Stomach (tissue), 9 donors: ENCODE measurements around the gene ACTL7B. TPM values are rescaled to one million over a fixed set of nuclear protein-coding genes. Genes with fewer than 3 reads are reported as not detected.

Experiments used
- DNase-seq, 2 donors: peaks; one replicate each; pipeline versions ENCODE4 v3.0.0 to v3.0.0-alpha.2; 2013 to 2019
- H3K27ac ChIP-seq, 5 donors: fragments of 200-600 bp in 4 of 5; sonication (generic) in 4 of 5; one replicate each; pipeline ENCODE4 v1.5.1; 2013 to 2019; ENCODE audit warnings: mild to moderate bottlenecking in 1 of 5, moderate library complexity in 1 of 5
- H3K27me3 ChIP-seq, 3 donors: fragments of 200-600 bp; sonication (generic); one replicate each; pipeline ENCODE4 v1.5.1; 2017 to 2019; ENCODE audit warnings: mixed run types in 1 of 3
- H3K36me3 ChIP-seq, 4 donors: fragments of 200-600 bp; sonication (generic); 1 replicate in 3 of 4; 2 replicates in 1 of 4; pipeline ENCODE4 v1.5.1; 2016 to 2019
- H3K4me1 ChIP-seq, 4 donors: fragments of 200-600 bp; sonication (generic); one replicate each; pipeline ENCODE4 v1.5.1; 2016 to 2019
- H3K4me3 ChIP-seq, 4 donors: fragments of 200-600 bp; sonication (generic) in 3 of 4; one replicate each; pipeline ENCODE4 v1.5.1; 2016 to 2019; ENCODE audit warnings: mild to moderate bottlenecking in 1 of 4
- H3K9me3 ChIP-seq, 4 donors: fragments of 200-600 bp; sonication (generic); one replicate each; pipeline ENCODE4 v1.5.1; 2016 to 2019
- CTCF ChIP-seq, 7 experiments: fragments of 450-650 bp in 4 of 7; fragments of 200-600 bp in 3 of 7; sonication (generic) in 3 of 7; IDR thresholded peaks; one replicate each; pipeline ENCODE4 v1.5.1; 2016 to 2019; ENCODE audit warnings: antibody characterized with exemption in 7 of 7, control low read depth in 2 of 7, mild to moderate bottlenecking in 1 of 7
- EP300 ChIP-seq: sonication (generic); formaldehyde crosslinking; IDR thresholded peaks from one replicate; pipeline ENCODE4 v1.6.1; 2017; ENCODE audit warnings: antibody characterized with exemption
- POLR2A ChIP-seq, 4 donors: fragments of 450-650 bp; IDR thresholded peaks; one replicate each; pipeline ENCODE4 v1.6.1; 2016; ENCODE audit warnings: antibody characterized with exemption in 4 of 4, control low read depth in 2 of 4, mild to moderate bottlenecking in 1 of 4, moderate library complexity in 1 of 4
- POLR2AphosphoS5 ChIP-seq, 3 donors: sonication (generic); formaldehyde crosslinking; IDR thresholded peaks; one replicate each; pipeline ENCODE4 v1.6.1; 2016; ENCODE audit warnings: antibody characterized with exemption in 3 of 3
- WGBS, 5 donors: extraction: QIAGEN DNeasy Blood & Tissue Kit in 3 of 5; methylation state at CpG; one replicate each; pipeline versions ENCODE4 v1.1.5 to v1.1.7; 2013 to 2018; 5-methylcytosine and 5-hydroxymethylcytosine counted together
- intact Hi-C: fragments of 100-400 bp; cut with DNase I; formaldehyde crosslinking; loops from one replicate; pipeline ENCODE4 v1.15.1; 2023; ENCODE audit warnings: low total_unique reads
- polyA plus RNA-seq, 3 donors: library from polyadenylated mRNA; stranded (reverse); fragments of 200-250 nt; gene quantifications; one replicate each; pipeline ENCODE4 v1.2.3, GENCODE V29; 2013
- total RNA-seq, 5 donors: library from RNA; depleted of rRNA; stranded (reverse); fragments of >200 nt; gene quantifications; one replicate each; pipeline versions ENCODE4 v1.1.0 to v1.2.3, GENCODE V29; 2014 to 2016
- donor health status: healthy with polysubstance abuse.
- donor health status: Bipolar disorder and iron deficiency.
- donor health status: healthy.

Gene ACTL7B
- total and polyA plus RNA-seq, 8 donors, result not detected

GRCh38 chr9:108836781-108837180 lies 19.0 kb downstream of the ACTL7B start:
- 58 to 79% (median 67%) methylated on average over 5 of the region's 5 CpGs for WGBS, 5 donors
- H3K27ac ChIP-seq, result no peak overlapping the region
- no peak overlapping the region for H3K4me3 ChIP-seq
- intact Hi-C loops, result no loop called here
- H3K36me3 ChIP-seq, result no peaks in the 10 kb centered on the region
- H3K9me3 ChIP-seq, result no peaks in the 10 kb centered on the region
- no peaks in the 10 kb centered on the region for H3K4me1 ChIP-seq
- no peak for DNase-seq
- H3K27me3 ChIP-seq, result no peaks in the 10 kb centered on the region
- no peak for TF ChIP-seq POLR2A (IDR thresholded peaks at IDR 0.05)

- no peak for DNase-seq
- 83 to 92% (median 89%) methylated on average over 6 to 9 of the region's 9 CpGs for WGBS, 5 donors
- intact Hi-C loops, result no loop called here
- H3K4me3 ChIP-seq, result no peak overlapping the region
- TF ChIP-seq EP300, result no peak
- no peak for TF ChIP-seq CTCF (IDR thresholded peaks at IDR 0.05)
- TF ChIP-seq POLR2A (IDR thresholded peaks at IDR 0.05), result no peak
- TF ChIP-seq POLR2AphosphoS5 (IDR thresholded peaks at IDR 0.05), result no peak
- H3K36me3 ChIP-seq, result no peaks in the 10 kb centered on the region
- H3K4me1 ChIP-seq, result no peaks in the 10 kb centered on the region
- H3K9me3 ChIP-seq, result no peaks in the 10 kb centered on the region
- no peaks in the 10 kb centered on the region for H3K27me3 ChIP-seq
- H3K27ac ChIP-seq, result no peak overlapping the region
Measured at GRCh38 chr9:108836319-108836718, 19.5 kb downstream of the ACTL7B start.

GRCh38 chr9:108835831-108836230 lies 20.0 kb downstream of the ACTL7B start:
- Histone ChIP-seq H3K9me3 (no peaks in the 10 kb centered on the region), H3K36me3 (no peaks in the 10 kb centered on the region), H3K4me3 (no peak overlapping the region), H3K4me1 (no peaks in the 10 kb centered on the region), H3K27ac (no peak overlapping the region), H3K27me3 (no peaks in the 10 kb centered on the region)
- 65 to 86% (median 85%) methylated on average over 5 to 7 of the region's 7 CpGs for WGBS, 5 donors
- TF ChIP-seq CTCF (IDR thresholded peaks at IDR 0.05) (no peak), POLR2A (IDR thresholded peaks at IDR 0.05) (no peak), EP300 (no peak), POLR2AphosphoS5 (IDR thresholded peaks at IDR 0.05) (no peak)
- intact Hi-C loops, result no loop called here
- no peak for DNase-seq

GRCh38 chr9:108834959-108835665 lies 20.7 kb downstream of the ACTL7B start:
- no peak overlapping the region for H3K4me3 ChIP-seq
- intact Hi-C loops, result no loop called here
- H3K27me3 ChIP-seq, result no peaks in the 10 kb centered on the region
- H3K9me3 ChIP-seq, result no peaks in the 10 kb centered on the region
- no peak for TF ChIP-seq CTCF (IDR thresholded peaks at IDR 0.05)
- no peaks in the 10 kb centered on the region for H3K4me1 ChIP-seq
- 50 to 76% (median 73%) methylated on average over 4 of the region's 4 CpGs for WGBS, 5 donors
- H3K36me3 ChIP-seq, result no peaks in the 10 kb centered on the region
- no peak for DNase-seq
- no peak overlapping the region for H3K27ac ChIP-seq

GRCh38 chr9:108832179-108832500 lies 23.6 kb downstream of the ACTL7B start:
- 82 to 98% (median 94%) methylated on average over 3 of the region's 3 CpGs for WGBS, 5 donors
- Histone ChIP-seq H3K36me3 (no peaks in the 10 kb centered on the region), H3K4me3 (no peak overlapping the region), H3K4me1 (no peaks in the 10 kb centered on the region), H3K27me3 (no peaks in the 10 kb centered on the region), H3K27ac (no peak overlapping the region), H3K9me3 (no peaks in the 10 kb centered on the region)
- intact Hi-C loops, result no loop called here
- DNase-seq, result no peak
- TF ChIP-seq POLR2AphosphoS5 (IDR thresholded peaks at IDR 0.05) (no peak), EP300 (no peak), POLR2A (IDR thresholded peaks at IDR 0.05) (no peak), CTCF (IDR thresholded peaks at IDR 0.05) (no peak)
